ENCODE data around the gene MAML3. TPM values are rescaled to one million over a fixed set of nuclear protein-coding genes. Genes with fewer than 3 reads are reported as not detected.

Gene MAML3
- total and polyA plus RNA-seq, 2 of the 13 experiments (the other 11 are each of a cell fraction or from before 2014, with no cell fraction given) = 0.05 to 0.13 TPM

- TF ChIP-seq MLX (CRISPR knock-in tag; IDR thresholded peaks at IDR 0.05) (peak; percentile 52; the same call in 1 of the 2 replicates), BCL6 (CRISPR knock-in tag; IDR thresholded peaks at IDR 0.05) (peak; percentile 58; the same call in 1 of the 2 replicates), HIC2 (CRISPR knock-in tag; IDR thresholded peaks at IDR 0.05; ENCODE audit: low read depth) (0 out of 2 replicates have a peak, but pooled peaks have one; percentile 32), IRF2 (CRISPR knock-in tag; IDR thresholded peaks at IDR 0.05) (peak; percentile 50; the same call in 1 of the 2 replicates), MIXL1 (CRISPR knock-in tag; IDR thresholded peaks at IDR 0.05) (0 out of 2 replicates have a peak, but pooled peaks have one; percentile 33), NFIC (IDR thresholded peaks at IDR 0.05; ENCODE audit: low read length) (peak; percentile 75; the same call in 1 of the 2 replicates), TBX3 (IDR thresholded peaks at IDR 0.05; ENCODE audit: borderline replicate concordance) (peak; percentile 57; the same call in 1 of the 2 replicates), ZNF331 (CRISPR knock-in tag; IDR thresholded peaks at IDR 0.05) (peak; percentile 51; the same call in 1 of the 2 replicates), BHLHE40 (IDR thresholded peaks at IDR 0.05; ENCODE audit: low read length) (no peak), ARID3A (IDR thresholded peaks at IDR 0.05; ENCODE audit: low read depth, low read length) (peak; percentile 45; the same call in 1 of the 2 replicates), FOXO1 (CRISPR knock-in tag; IDR thresholded peaks at IDR 0.05) (peak; percentile 60; the same call in 1 of the 2 replicates), HDAC2 (CRISPR knock-in tag; IDR thresholded peaks at IDR 0.05) (peak; percentile 87), ZNF143 (CRISPR knock-in tag; IDR thresholded peaks at IDR 0.05) (no peak), CEBPG (CRISPR knock-in tag; IDR thresholded peaks at IDR 0.05) (peak; percentile 41; the same call in 1 of the 2 replicates), THAP9 (CRISPR knock-in tag; IDR thresholded peaks at IDR 0.05; ENCODE audit: borderline replicate concordance) (no peak), DRAP1 (CRISPR knock-in tag; IDR thresholded peaks at IDR 0.05) (peak; percentile 12; the same call in 1 of the 2 replicates), PPARG (CRISPR knock-in tag; conservative IDR thresholded peaks at IDR 0.05) (peak; percentile 66; the same call in 1 of the 2 replicates), KAT8 (CRISPR knock-in tag; IDR thresholded peaks at IDR 0.05) (peak; percentile 63), FOXP1 (IDR thresholded peaks at IDR 0.05) (no peak), FOXP1 (CRISPR knock-in tag; IDR thresholded peaks at IDR 0.05) (0 out of 2 replicates have a peak, but pooled peaks have one; percentile 16), ZNF550 (CRISPR knock-in tag; IDR thresholded peaks at IDR 0.05; ENCODE audit: borderline replicate concordance) (no peak), U2AF1 (optimal IDR thresholded peaks at IDR 0.05; ENCODE audit: low read depth, low read length) (no peak), TSC22D2 (CRISPR knock-in tag; IDR thresholded peaks at IDR 0.05; ENCODE audit: borderline replicate concordance) (0 out of 2 replicates have a peak, but pooled peaks have one; percentile 58)
These were observed 415.0 kb downstream of the MAML3 start (continued) for GRCh38 chr4:139738846-139739613.

Data from HepG2 (cell line).